ENCODE data around the gene CHST3.

The CHST3 gene

GRCh38 chr10:72010234-72010973 lies 46.2 kb downstream of the CHST3 start:
- no peak for DNase-seq (ENCODE audit: low read depth)

GRCh38 chr10:72011016-72011415 lies 46.8 kb downstream of the CHST3 start:
- DNase-seq (ENCODE audit: low read depth), result no peak

GRCh38 chr10:72011468-72011867 lies 47.3 kb downstream of the CHST3 start:
- no peak for DNase-seq (ENCODE audit: low read depth)

- no peak for DNase-seq (ENCODE audit: low read depth)
These were observed 47.8 kb downstream of the CHST3 start for GRCh38 chr10:72011976-72012512.

GRCh38 chr10:72012796-72013195 lies 48.6 kb downstream of the CHST3 start:
- no peak for DNase-seq (ENCODE audit: low read depth)

GRCh38 chr10:72013202-72013945 lies 49.2 kb downstream of the CHST3 start:
- no peak for DNase-seq (ENCODE audit: low read depth)

- DNase-seq (ENCODE audit: low read depth), result no peak
These were observed 50.0 kb downstream of the CHST3 start for GRCh38 chr10:72014197-72014596.

- no peak for DNase-seq (ENCODE audit: low read depth)
These were observed 50.7 kb downstream of the CHST3 start for GRCh38 chr10:72014785-72015480.

GRCh38 chr10:72015841-72016240 lies 51.6 kb downstream of the CHST3 start:
- no peak for DNase-seq (ENCODE audit: low read depth)

- no peak for DNase-seq (ENCODE audit: low read depth)
These were observed 52.6 kb downstream of the CHST3 start for GRCh38 chr10:72016608-72017300.

GRCh38 chr10:72019085-72019876 lies 55.1 kb downstream of the CHST3 start:
- DNase-seq (ENCODE audit: low read depth), result no peak

GRCh38 chr10:72020914-72021809 lies 57.0 kb downstream of the CHST3 start:
- DNase-seq (ENCODE audit: low read depth), result no peak

GRCh38 chr10:72022228-72022627 lies 58.0 kb downstream of the CHST3 start:
- no peak for DNase-seq (ENCODE audit: low read depth)

GRCh38 chr10:72024596-72024995 lies 60.4 kb downstream of the CHST3 start:
- DNase-seq (ENCODE audit: low read depth), result no peak

GRCh38 chr10:72025400-72025799 lies 61.2 kb downstream of the CHST3 start:
- DNase-seq (ENCODE audit: low read depth), result no peak

- DNase-seq (ENCODE audit: low read depth), result no peak
These were observed 61.6 kb downstream of the CHST3 start for GRCh38 chr10:72025832-72026231.

GRCh38 chr10:72026278-72027111 lies 62.3 kb downstream of the CHST3 start:
- DNase-seq (ENCODE audit: low read depth), result no peak

- DNase-seq (ENCODE audit: low read depth), result no peak
These were observed 63.3 kb downstream of the CHST3 start for GRCh38 chr10:72027498-72027897.

GRCh38 chr10:72029414-72029813 lies 65.2 kb downstream of the CHST3 start:
- no peak for DNase-seq (ENCODE audit: low read depth)

All from stimulated activated CD8-positive, alpha-beta memory T cell treated with anti-CD3 and anti-CD28 coated beads, Interleukin-7, amount 100 ng/mL, for 24 hours (primary cell).